CD4-positive, alpha-beta T cell treated with Interleukin-17A for 1 hour (primary cell): ENCODE measurements around the gene AGAP1.
"Not testable (repeated sequence)": the region's sequence is repeated elsewhere in the genome, so short reads cannot be mapped to it uniquely, and the experiment has no call there.

Experiments used
- DNase-seq: peaks from one replicate; pipeline ENCODE4 v3.0.0-alpha.2; 2020

Gene AGAP1

GRCh38 chr2:235936493-235936892 is 442.6 kb downstream of the AGAP1 start:
- no peak for DNase-seq

- DNase-seq = no peak
Measured at GRCh38 chr2:235937087-235937486, 443.2 kb downstream of the AGAP1 start.

- DNase-seq = no peak
Measured at GRCh38 chr2:235937526-235937925, 443.7 kb downstream of the AGAP1 start.

- no peak for DNase-seq
Measured at GRCh38 chr2:235937936-235938335, 444.1 kb downstream of the AGAP1 start.

- DNase-seq = no peak
Measured at GRCh38 chr2:235938611-235939010, 444.8 kb downstream of the AGAP1 start.

GRCh38 chr2:235939471-235939870 is 445.6 kb downstream of the AGAP1 start:
- no peak for DNase-seq

GRCh38 chr2:235940330-235940729 is 446.5 kb downstream of the AGAP1 start:
- no peak for DNase-seq

GRCh38 chr2:235944591-235944990 is 450.7 kb downstream of the AGAP1 start:
- no peak for DNase-seq

GRCh38 chr2:235945608-235946140 is 451.8 kb downstream of the AGAP1 start:
- no peak for DNase-seq

- no peak for DNase-seq
Measured at GRCh38 chr2:235946590-235946989, 452.7 kb downstream of the AGAP1 start.

GRCh38 chr2:235947055-235947454 is 453.2 kb downstream of the AGAP1 start:
- not testable (repeated sequence) for DNase-seq

GRCh38 chr2:235949567-235950472 is 456.0 kb downstream of the AGAP1 start:
- no peak for DNase-seq

- DNase-seq = no peak
Measured at GRCh38 chr2:235950473-235950809, 456.6 kb downstream of the AGAP1 start.

- DNase-seq = no peak
Measured at GRCh38 chr2:235951493-235951892, 457.6 kb downstream of the AGAP1 start.

GRCh38 chr2:235951982-235952381 is 458.1 kb downstream of the AGAP1 start:
- peak; percentile 34 for DNase-seq

GRCh38 chr2:235952714-235953113 is 458.9 kb downstream of the AGAP1 start:
- no peak for DNase-seq

GRCh38 chr2:235954281-235954680 is 460.4 kb downstream of the AGAP1 start:
- no peak for DNase-seq

- no peak for DNase-seq
Measured at GRCh38 chr2:235954888-235955480, 461.1 kb downstream of the AGAP1 start.

- DNase-seq = no peak
Measured at GRCh38 chr2:235955664-235956063, 461.8 kb downstream of the AGAP1 start.

GRCh38 chr2:235956281-235956970 is 462.6 kb downstream of the AGAP1 start:
- no peak for DNase-seq

- no peak for DNase-seq
Measured at GRCh38 chr2:235957251-235957650, 463.4 kb downstream of the AGAP1 start.

GRCh38 chr2:235958221-235958930 is 464.5 kb downstream of the AGAP1 start:
- DNase-seq = no peak

GRCh38 chr2:235958931-235959410 is 465.1 kb downstream of the AGAP1 start:
- DNase-seq = no peak
